Heart right ventricle (tissue), 16 donors: Measurements from ENCODE around the gene SYTL1. TPM values are rescaled to one million over a fixed set of nuclear protein-coding genes. Genes with fewer than 3 reads are reported as not detected.

ENCODE experiments used
- ATAC-seq, 8 donors: fragments of 200-7000 bp; cut with Tn5 transposase; one replicate each; pipeline ENCODE4 v1.9.1; 2020; ENCODE audit warnings: mild to moderate bottlenecking in 8 of 8, moderate library complexity in 8 of 8, moderate number of reproducible peaks in 1 of 8
- DNase-seq, 2 donors: peaks; one replicate each; pipeline ENCODE4 v3.0.0-alpha.2; 2020
- H3K27ac ChIP-seq, 10 donors: fragments of 200-600 bp; sonication (generic) in 2 of 10; one replicate each; pipeline versions ENCODE4 v1.5.0 to v1.8.0; 2020 to 2022; ENCODE audit warnings: mild to moderate bottlenecking in 3 of 10
- H3K27me3 ChIP-seq, 7 donors: fragments of 200-600 bp; one replicate each; pipeline ENCODE4 v1.8.0; 2021 to 2022; ENCODE audit warnings: mild to moderate bottlenecking in 2 of 7
- H3K36me3 ChIP-seq, 9 donors: fragments of 200-600 bp; sonication (generic) in 1 of 9; one replicate each; pipeline versions ENCODE4 v1.5.0 to v1.8.0; 2020 to 2022; ENCODE audit warnings: mild to moderate bottlenecking in 2 of 9
- H3K4me1 ChIP-seq, 9 donors: fragments of 200-600 bp; sonication (generic) in 1 of 9; one replicate each; pipeline versions ENCODE4 v1.5.0 to v1.8.0; 2020 to 2022; ENCODE audit warnings: mild to moderate bottlenecking in 4 of 9
- H3K4me3 ChIP-seq, 10 donors: fragments of 200-600 bp; sonication (generic) in 2 of 10; one replicate each; pipeline versions ENCODE4 v1.5.0 to v1.8.0; 2020 to 2022; ENCODE audit warnings: mild to moderate bottlenecking in 7 of 10, moderate library complexity in 2 of 10
- H3K9me3 ChIP-seq, 11 donors: fragments of 200-600 bp in 10 of 11; sonication (generic) in 2 of 11; one replicate each; pipeline versions ENCODE4 v1.5.0 to v1.8.0; 2013 to 2022; ENCODE audit warnings: mild to moderate bottlenecking in 2 of 11, control low read depth in 1 of 11, moderate library complexity in 1 of 11
- CTCF ChIP-seq, 9 donors: fragments of 200-600 bp; sonication (generic) in 2 of 9; IDR thresholded peaks; one replicate each; pipeline versions ENCODE4 v1.5.0 to v1.8.0; 2021 to 2022; ENCODE audit warnings: antibody characterized with exemption in 9 of 9, mild to moderate bottlenecking in 5 of 9, moderate library complexity in 1 of 9
- WGBS, 2 donors: extraction: QIAGEN DNeasy Blood & Tissue Kit; methylation state at CpG; one replicate each; pipeline ENCODE4 v1.1.7; 2013; ENCODE audit warnings: inconsistent platforms in 1 of 2; 5-methylcytosine and 5-hydroxymethylcytosine counted together
- intact Hi-C, 10 donors: fragments of 100-400 bp; cut with DNase I; formaldehyde crosslinking; loops; one replicate each; pipeline versions ENCODE4 v1.11.1 to v1.14.2; 2022
- polyA plus RNA-seq, 2 donors: library from polyadenylated mRNA; stranded (reverse); fragments of 200-250 nt; gene quantifications; one replicate each; pipeline ENCODE4 v1.2.3, GENCODE V29; 2013
- total RNA-seq, 10 donors: library from RNA; stranded (reverse); fragmentation: NEBNext Ultra II Directional in 3 of 10; extraction: Animal tissue kit (Norgen Biotek cat#: 25700) in 3 of 10; gene quantifications; one replicate each; pipeline versions ENCODE4 v1.2.1 to v1.2.4, GENCODE V29; 2021 to 2023
- donor health status: Arrhythmogenic right ventricular cardiomyopathy.
- donor health status: ischemic (EF 13 %, LVEDD 7.1; RV severe dilation, severe dysfunction).
- donor health status: healthy with polysubstance abuse.
- donor health status: DM: no; HTN: yes; CAD: no.
- donor health status: DM: no; HTN: no; CAD: no.
- donor health status: ischemic (EF 25% LVEDD 6.9; RV normal size, moderate dysfunction).
- donor health status: ischemic (EF 25% LVEDD 5.7; RV mildly dilated, moderate dysfunction).
- donor health status: healthy.
- donor health status: DM: yes; HTN: yes; CAD: no.
- donor health status: Ischemic cardiomyopathy.
- donor health status: ischemic (EF 35%, LVEDD 5.7; RV mildly dilated, moderate dysfunction).
- donor health status: nonischemic (EF 11% LVEDD 7.7; RV severe dilation, severe dysfunction).
- donor health status: DM: yes; HTN: yes; CAD: no.
- donor health status: PGD.
- donor health status: ischemic (EF 29% LVEDD 5.4; RV normal size, mild dysfunction).
- donor health status: nonischemic (EF 23%, LVEDD 6.1; RV moderate dilation, normal function).

The SYTL1 gene
- total and polyA plus RNA-seq, 12 donors, result 0.30 to 4.3 (median 0.68) TPM

- DNase-seq (no peak), ATAC-seq (peak in 3 of 8 donors; percentile 15 to 48 (median 46))
- peak overlapping the region in 1 of 10 donors; percentile 9 for H3K27ac ChIP-seq
- no peak overlapping the region for H3K4me3 ChIP-seq
- 77 to 86% methylated on average over 12 of the region's 12 CpGs for WGBS, 2 donors
- H3K27me3 ChIP-seq, result peaks cover 0 to 9% (median 0%) of the 10 kb centered on the region in 7 donors
- intact Hi-C loops, result loop anchor here in 3 of 10 donors (5.0 to 10.0 kb wide), 3 partner anchors 79 to 276 kb away; no protein-coding TSS in a partner anchor
- no peak for TF ChIP-seq CTCF (IDR thresholded peaks at IDR 0.05)
- peaks cover 0 to 38% (median 14%) of the 10 kb centered on the region in 9 donors for H3K4me1 ChIP-seq
- no peaks in the 10 kb centered on the region for H3K36me3 ChIP-seq
- no peaks in the 10 kb centered on the region for H3K9me3 ChIP-seq
Measured at GRCh38 chr1:27380766-27381733, 39.2 kb downstream of the SYTL1 start.

- Histone ChIP-seq H3K9me3 (no peaks in the 10 kb centered on the region), H3K4me1 (peaks cover 0 to 27% (median 9%) of the 10 kb centered on the region in 9 donors), H3K4me3 (no peak overlapping the region), H3K36me3 (no peaks in the 10 kb centered on the region), H3K27me3 (peaks cover 0 to 9% (median 0%) of the 10 kb centered on the region in 7 donors), H3K27ac (no peak overlapping the region)
- ATAC-seq, result no peak
- 79 to 80% methylated on average over 15 to 18 of the region's 18 CpGs for WGBS, 2 donors
- DNase-seq, result no peak
- intact Hi-C loops, result loop anchor here in 3 of 10 donors (5.0 to 10.0 kb wide), 3 partner anchors 80 to 277 kb away; no protein-coding TSS in a partner anchor
- no peak for TF ChIP-seq CTCF (IDR thresholded peaks at IDR 0.05)
Measured at GRCh38 chr1:27381969-27382762, 40.3 kb downstream of the SYTL1 start.

GRCh38 chr1:27383039-27383605 is 41.3 kb downstream of the SYTL1 start, which contains the start of gene CD164L2:
Gene CD164L2 (minus strand): TSS chr1:27383333. CDS start chr1:27383239, 94 bp downstream.
- WGBS, 2 donors, result 17 to 25% methylated on average over 40 to 43 of the region's 43 CpGs
- ATAC-seq, result peak in 2 of 8 donors; percentile 7 to 30
- DNase-seq, result no peak
- Histone ChIP-seq H3K27me3 (peaks cover 0 to 9% (median 0%) of the 10 kb centered on the region in 7 donors), H3K4me3 (no peak within 1 kb of the TSS), H3K4me1 (peaks cover 0 to 18% (median 6%) of the 10 kb centered on the region in 9 donors), H3K9me3 (no peaks in the 10 kb centered on the region), H3K27ac (no peak within 1 kb of the TSS), H3K36me3 (no peaks in the 10 kb centered on the region)
- no peak for TF ChIP-seq CTCF (IDR thresholded peaks at IDR 0.05)
- intact Hi-C loops, result loop anchor here in 3 of 10 donors (5.0 to 10.0 kb wide), 3 partner anchors 81 to 278 kb away; no protein-coding TSS in a partner anchor
